ENCODE data around the gene NIF3L1. TPM values are rescaled to one million over a fixed set of nuclear protein-coding genes. Genes with fewer than 3 reads are reported as not detected.
A peak's percentile ranks its signal among the peaks of the same experiment; 100 is the strongest.
"Not testable (repeated sequence)": the region's sequence is repeated elsewhere in the genome, so short reads cannot be mapped to it uniquely, and the experiment has no call there.

The NIF3L1 gene
- total RNA-seq, 2 donors from 2014 or later: 40.0 to 44.9 TPM

DNA sequence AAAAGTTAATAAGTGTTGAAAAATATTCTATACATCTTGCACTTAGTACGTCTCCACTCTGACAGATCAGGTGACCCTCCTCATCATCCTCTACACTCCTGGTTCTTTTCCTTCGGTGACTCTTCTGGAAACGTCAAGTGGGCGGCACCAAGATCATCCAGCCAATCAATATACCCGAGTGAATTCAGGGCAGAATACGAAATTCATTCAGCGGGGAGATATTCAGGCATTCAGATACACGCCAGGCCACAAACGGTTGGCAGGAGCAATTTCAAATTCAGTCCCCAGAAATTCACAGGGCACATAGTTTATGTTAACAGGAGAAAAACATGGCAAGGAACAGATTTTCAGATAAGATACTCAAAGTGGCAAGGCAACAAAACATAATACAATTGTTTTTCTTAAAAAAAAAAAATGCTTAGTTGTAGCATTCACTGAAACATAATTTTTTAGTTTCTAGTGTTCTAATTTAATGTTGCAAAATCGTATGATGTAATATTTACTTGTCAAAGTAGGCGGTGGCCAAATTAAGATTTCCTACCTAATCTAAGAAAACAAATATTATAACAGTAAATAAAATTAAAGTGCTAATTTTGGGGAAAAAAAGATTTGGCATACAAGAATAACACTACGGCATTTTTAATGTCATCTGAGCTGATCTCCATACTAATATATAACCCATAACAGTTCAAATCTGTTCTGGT is 28.9 kb upstream of the NIF3L1 start:
- H3K27me3 Mint-ChIP-seq (ENCODE audit: low read depth): no peaks in the 10 kb centered on the region
- H3K9me3 Mint-ChIP-seq: no peaks in the 10 kb centered on the region
- peak overlapping the region; percentile 91 for H3K27ac Mint-ChIP-seq
- DNase-seq (peak in 1 of 2 donors; percentile 16), ATAC-seq (replicated peaks in 1 of 2) (no peak)
- H3K4me3 Mint-ChIP-seq: peak overlapping the region; percentile 84 to 93
- H3K36me3 Mint-ChIP-seq (ENCODE audit: insufficient read depth in 2 of 2): peaks cover 33 to 77% of the 10 kb centered on the region in 2 donors
- peaks cover 65% of the 10 kb centered on the region for H3K4me1 Mint-ChIP-seq (ENCODE audit: low read depth)

DNA sequence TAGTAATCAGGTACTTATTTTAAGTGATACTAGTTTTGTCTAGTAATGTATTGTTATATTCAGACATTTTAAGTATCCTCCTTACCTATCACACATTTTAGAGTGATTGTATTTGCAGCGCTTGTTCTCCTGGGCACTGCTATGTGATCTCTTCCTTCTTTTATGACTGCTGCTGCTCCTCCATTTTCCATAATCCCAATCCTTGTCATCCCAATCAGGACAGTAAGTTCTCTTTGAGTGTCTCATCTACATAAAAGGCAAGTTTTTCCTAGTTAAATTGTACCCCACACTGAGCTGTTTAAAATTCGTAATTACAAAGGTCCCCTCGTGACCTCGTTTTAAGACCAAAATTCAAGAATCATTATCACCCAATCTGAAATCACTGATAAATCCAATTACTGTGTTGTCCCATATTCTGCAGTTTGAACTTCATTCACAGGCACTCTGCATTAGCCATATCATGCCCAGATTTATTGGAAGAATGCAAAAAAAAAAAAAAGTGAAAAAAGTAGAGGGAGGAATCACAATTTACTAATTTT is 27.5 kb upstream of the NIF3L1 start:
- DNase-seq (no peak), ATAC-seq (replicated peaks in 1 of 2) (no peak)
- H3K27me3 Mint-ChIP-seq (ENCODE audit: low read depth): no peaks in the 10 kb centered on the region
- peaks cover 33 to 68% of the 10 kb centered on the region in 2 donors for H3K36me3 Mint-ChIP-seq (ENCODE audit: insufficient read depth in 2 of 2)
- no peaks in the 10 kb centered on the region for H3K9me3 Mint-ChIP-seq
- H3K4me3 Mint-ChIP-seq: peak overlapping the region; percentile 93
- peaks cover 63% of the 10 kb centered on the region for H3K4me1 Mint-ChIP-seq (ENCODE audit: low read depth)
- H3K27ac Mint-ChIP-seq: peak overlapping the region; percentile 96

DNA sequence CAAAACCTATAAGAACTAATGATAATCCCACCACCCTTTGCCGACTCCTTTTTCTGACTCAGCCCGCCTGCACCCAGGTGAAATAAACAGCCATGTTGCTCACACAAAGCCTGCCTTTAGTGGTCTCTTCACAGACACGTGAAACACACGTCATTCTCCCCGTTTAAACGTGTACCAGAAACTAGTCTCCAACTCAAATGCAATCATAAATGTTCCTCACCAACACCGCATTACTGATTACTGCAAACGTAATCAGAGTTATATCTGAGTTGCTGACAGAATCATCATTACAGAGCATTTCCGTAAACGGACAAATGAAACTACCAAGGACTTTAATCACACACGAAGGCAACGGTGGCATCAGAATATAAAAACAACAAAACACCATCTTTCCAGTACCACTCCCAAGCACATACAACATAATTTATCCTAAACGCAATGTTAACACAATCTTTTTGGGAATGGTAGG is 26.6 kb upstream of the NIF3L1 start:
- ATAC-seq (replicated peaks in 1 of 2) (peak; percentile 71), DNase-seq (peak; percentile 77 to 78)
- Mint-ChIP-seq H3K4me3 (peak overlapping the region; percentile 93), H3K27ac (peak overlapping the region; percentile 96), H3K36me3 (ENCODE audit: insufficient read depth in 2 of 2) (peaks cover 32 to 61% of the 10 kb centered on the region in 2 donors), H3K9me3 (no peaks in the 10 kb centered on the region), H3K4me1 (ENCODE audit: low read depth) (peaks cover 59% of the 10 kb centered on the region), H3K27me3 (ENCODE audit: low read depth) (no peaks in the 10 kb centered on the region)

DNA sequence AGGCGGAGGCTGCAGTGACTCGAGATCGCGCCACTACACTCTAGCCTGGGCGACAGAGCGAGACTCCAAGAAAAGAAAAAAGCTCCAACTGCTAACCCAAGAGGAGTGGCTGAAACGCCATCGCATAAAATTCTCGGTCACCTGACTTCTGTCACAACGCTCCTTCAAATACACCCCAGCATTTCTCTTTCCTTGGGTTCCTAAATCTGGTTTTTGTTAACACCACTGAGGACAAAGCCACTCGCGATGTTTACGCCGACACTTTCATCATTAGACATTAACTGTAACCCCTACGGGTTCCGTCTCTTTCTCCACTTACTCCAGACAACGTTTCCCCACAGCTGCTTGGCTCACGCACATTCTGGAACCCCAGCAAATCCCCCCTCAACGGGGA is 25.4 kb upstream of the NIF3L1 start:
- peak in 1 of 2 donors; percentile 31 for DNase-seq
- no peak for ATAC-seq (replicated peaks in 1 of 2)
- peaks cover 50% of the 10 kb centered on the region for H3K4me1 Mint-ChIP-seq (ENCODE audit: low read depth)
- no peaks in the 10 kb centered on the region for H3K27me3 Mint-ChIP-seq (ENCODE audit: low read depth)
- H3K4me3 Mint-ChIP-seq: peak overlapping the region; percentile 93
- peak overlapping the region; percentile 96 for H3K27ac Mint-ChIP-seq
- H3K36me3 Mint-ChIP-seq (ENCODE audit: insufficient read depth in 2 of 2): peaks cover 24 to 49% of the 10 kb centered on the region in 2 donors
- no peaks in the 10 kb centered on the region for H3K9me3 Mint-ChIP-seq

DNA sequence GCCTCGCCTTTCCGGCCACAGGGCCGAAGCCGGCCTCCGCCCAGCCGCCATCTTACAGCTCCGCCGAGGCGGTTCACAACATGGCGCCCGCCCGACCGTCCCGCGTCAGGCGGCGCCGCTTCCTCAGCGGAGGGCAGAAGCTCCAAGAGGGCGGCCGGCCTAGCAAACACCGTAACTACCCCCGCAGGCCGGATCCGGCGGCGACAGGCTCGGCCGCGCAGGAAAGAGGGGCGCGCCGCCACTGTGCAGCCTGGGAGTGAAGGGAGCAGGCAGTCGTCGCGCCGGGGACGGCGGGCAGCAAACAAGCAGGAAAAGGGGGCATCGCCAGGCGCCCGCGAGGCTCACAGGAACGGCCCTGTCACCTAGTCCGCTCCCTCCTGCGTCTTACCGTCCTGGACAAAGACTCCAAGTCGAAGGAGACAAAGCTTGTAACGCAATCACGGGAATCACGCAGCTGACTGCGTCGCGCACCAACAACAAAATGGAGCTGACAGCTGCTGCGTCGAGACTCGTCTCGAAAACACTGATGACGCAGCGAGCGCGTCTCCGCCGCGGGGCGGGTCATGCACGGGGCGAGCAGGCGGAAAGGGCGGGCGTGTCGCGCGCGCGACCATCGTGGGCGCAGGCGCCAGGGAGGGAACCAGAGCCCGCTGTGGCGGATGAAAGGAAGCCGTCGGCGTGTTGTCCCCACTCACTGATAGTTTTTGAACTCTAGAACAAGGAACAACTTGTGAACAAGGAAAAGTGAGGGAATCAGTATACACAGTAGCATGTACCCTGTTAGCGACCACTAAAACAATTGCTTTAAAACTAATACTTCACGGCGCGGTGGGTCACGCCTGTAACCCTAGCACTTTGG is 24.8 kb upstream of the NIF3L1 start, which contains the start of gene CLK1:
TSS of gene CLK1 (minus strand) at position 483 of the 859 bp plus-strand sequence. CDS start 2,796 bp downstream, outside the sequence.
- Mint-ChIP-seq H3K27ac (peak within 1 kb of the TSS; percentile 96), H3K4me1 (ENCODE audit: low read depth) (peaks cover 44% of the 10 kb centered on the region), H3K9me3 (no peaks in the 10 kb centered on the region), H3K27me3 (ENCODE audit: low read depth) (no peaks in the 10 kb centered on the region), H3K4me3 (peak within 1 kb of the TSS; percentile 93), H3K36me3 (ENCODE audit: insufficient read depth in 2 of 2) (peaks cover 24 to 44% of the 10 kb centered on the region in 2 donors)
- DNase-seq: peak; percentile 95
- ATAC-seq (replicated peaks in 1 of 2): peak; percentile 84 to 86

DNA sequence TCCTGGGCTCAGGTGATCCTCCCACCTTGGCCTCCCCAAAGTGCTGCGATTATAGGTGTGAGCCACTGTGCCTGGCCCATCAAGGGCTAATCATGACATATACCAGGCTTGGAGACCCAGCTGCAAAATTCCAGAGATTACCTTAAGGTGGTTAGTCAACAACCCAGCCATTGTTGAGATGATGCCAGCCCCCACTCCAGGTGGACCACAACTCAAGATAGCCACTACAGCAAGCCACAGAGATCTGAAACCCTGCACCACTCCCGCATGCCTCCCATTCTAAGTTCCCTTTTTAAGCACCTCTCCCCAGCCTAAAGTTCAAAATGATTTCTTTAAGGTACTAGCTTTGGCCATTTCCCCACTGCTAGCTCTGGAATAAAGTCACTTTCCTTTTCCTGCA is 20.2 kb upstream of the NIF3L1 start:
- H3K27ac Mint-ChIP-seq: no peak overlapping the region
- H3K27me3 Mint-ChIP-seq (ENCODE audit: low read depth): no peaks in the 10 kb centered on the region
- H3K4me1 Mint-ChIP-seq (ENCODE audit: low read depth): peaks cover 24% of the 10 kb centered on the region
- ATAC-seq (replicated peaks in 1 of 2) (no peak), DNase-seq (no peak)
- peaks cover under 1 to 10% of the 10 kb centered on the region in 2 donors for H3K36me3 Mint-ChIP-seq (ENCODE audit: insufficient read depth in 2 of 2)
- H3K9me3 Mint-ChIP-seq: no peaks in the 10 kb centered on the region
- H3K4me3 Mint-ChIP-seq: no peak overlapping the region

DNA sequence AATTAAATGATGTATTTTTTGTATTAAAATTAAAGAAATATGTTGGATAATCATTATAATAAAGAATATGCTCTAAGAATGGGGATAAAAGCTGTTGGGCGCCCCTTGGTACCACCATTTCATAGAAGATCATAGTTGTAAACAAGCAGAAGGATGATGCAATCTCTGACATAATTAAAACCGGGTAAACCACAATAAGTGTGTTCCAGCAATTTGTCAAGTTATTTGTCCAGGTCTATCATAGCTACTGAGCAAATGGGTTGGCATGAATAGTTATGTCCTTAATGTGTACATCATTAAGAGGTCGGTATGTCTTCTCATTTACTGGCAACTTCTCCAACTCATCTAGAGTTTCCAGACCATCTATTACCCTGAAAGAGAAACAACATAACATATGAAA is 18.0 kb upstream of the NIF3L1 start:
- Mint-ChIP-seq H3K9me3 (no peaks in the 10 kb centered on the region), H3K4me3 (peak overlapping the region in 1 of 2 donors; percentile 14), H3K4me1 (ENCODE audit: low read depth) (peaks cover 14% of the 10 kb centered on the region), H3K27me3 (ENCODE audit: low read depth) (no peaks in the 10 kb centered on the region), H3K27ac (peak overlapping the region; percentile 69), H3K36me3 (ENCODE audit: insufficient read depth in 2 of 2) (peaks cover 0 to 24% of the 10 kb centered on the region in 2 donors)
- DNase-seq (no peak), ATAC-seq (replicated peaks in 1 of 2) (peak in 1 of 2 donors; percentile 55)

DNA sequence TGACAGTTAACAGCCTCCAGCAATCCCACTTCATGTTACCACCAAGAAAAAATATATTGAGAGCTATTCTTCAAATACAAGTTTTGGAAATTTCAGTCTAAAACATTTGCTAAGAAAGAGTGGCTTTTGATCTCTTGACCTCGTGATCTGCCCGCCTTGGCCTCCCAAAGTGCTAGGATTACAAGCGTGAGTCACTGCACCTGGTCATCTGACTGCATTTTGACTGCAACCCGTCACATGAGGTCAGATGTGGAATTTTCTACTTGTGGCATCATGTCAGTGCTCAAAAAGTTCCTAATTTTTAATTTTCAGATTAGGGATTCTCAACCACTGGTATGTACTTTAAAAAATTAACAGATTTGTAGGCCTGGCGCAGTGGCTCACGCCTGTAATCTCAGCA is 15.6 kb upstream of the NIF3L1 start:
- Mint-ChIP-seq H3K27ac (no peak overlapping the region), H3K9me3 (no peaks in the 10 kb centered on the region), H3K4me3 (no peak overlapping the region), H3K27me3 (ENCODE audit: low read depth) (no peaks in the 10 kb centered on the region), H3K4me1 (ENCODE audit: low read depth) (peaks cover 10% of the 10 kb centered on the region), H3K36me3 (ENCODE audit: insufficient read depth in 2 of 2) (peaks cover 0 to 25% of the 10 kb centered on the region in 2 donors)
- DNase-seq: no peak
- ATAC-seq (replicated peaks in 1 of 2): no peak

DNA sequence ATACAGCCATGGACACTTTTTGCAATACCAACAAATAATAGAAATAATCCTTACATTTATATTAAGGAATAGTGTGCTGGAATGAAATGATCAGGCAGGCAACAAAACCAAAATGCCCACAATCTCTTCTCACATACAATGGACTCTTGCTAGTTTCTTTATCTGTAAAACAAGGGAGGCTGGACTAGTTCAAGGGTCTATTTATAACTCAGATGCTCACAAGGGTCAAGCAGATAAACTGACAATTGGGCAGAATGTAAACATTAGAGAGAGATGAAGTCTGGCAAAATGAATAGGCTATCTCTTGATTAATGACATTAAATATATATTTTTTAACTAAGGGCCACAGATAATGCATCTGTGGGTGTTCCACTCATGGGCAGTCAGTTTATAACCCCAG is 11.7 kb upstream of the NIF3L1 start:
- H3K27ac Mint-ChIP-seq: no peak overlapping the region
- no peaks in the 10 kb centered on the region for H3K27me3 Mint-ChIP-seq (ENCODE audit: low read depth)
- peaks cover 4 to 27% of the 10 kb centered on the region in 2 donors for H3K36me3 Mint-ChIP-seq (ENCODE audit: insufficient read depth in 2 of 2)
- ATAC-seq (replicated peaks in 1 of 2): no peak
- no peaks in the 10 kb centered on the region for H3K4me1 Mint-ChIP-seq (ENCODE audit: low read depth)
- no peak for DNase-seq
- H3K9me3 Mint-ChIP-seq: no peaks in the 10 kb centered on the region
- no peak overlapping the region for H3K4me3 Mint-ChIP-seq

DNA sequence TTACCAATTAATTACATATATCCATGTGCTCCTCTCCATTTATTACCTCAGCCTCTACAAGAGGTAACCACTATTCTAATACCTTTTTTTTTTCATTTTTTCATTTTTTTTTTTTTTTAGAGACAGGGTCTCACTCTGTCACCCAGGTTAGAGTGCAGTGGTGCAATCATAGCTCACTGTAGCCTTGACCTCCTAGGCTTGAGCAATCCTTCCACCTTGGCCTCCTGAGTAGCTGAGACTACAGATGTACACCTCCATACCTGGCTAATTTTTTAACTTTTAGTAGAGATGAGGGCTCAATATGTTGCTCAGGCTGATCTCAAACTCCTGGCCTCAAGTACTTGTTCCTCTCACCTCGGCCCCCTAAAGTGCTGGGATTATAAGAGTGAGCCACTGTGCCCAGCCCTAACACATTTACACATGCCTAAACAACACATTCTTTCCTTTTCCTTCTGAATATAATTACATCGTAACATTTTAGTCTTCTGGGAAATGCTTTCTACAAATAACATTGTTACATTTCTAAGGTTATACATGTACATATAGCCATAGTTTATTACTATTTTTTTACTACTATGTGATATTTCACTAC is 10.8 kb upstream of the NIF3L1 start:
- H3K9me3 Mint-ChIP-seq: no peaks in the 10 kb centered on the region
- H3K27ac Mint-ChIP-seq: peak overlapping the region; percentile 57
- DNase-seq: no peak
- H3K36me3 Mint-ChIP-seq (ENCODE audit: insufficient read depth in 2 of 2): peaks cover 8 to 34% of the 10 kb centered on the region in 2 donors
- peaks cover 7% of the 10 kb centered on the region for H3K4me1 Mint-ChIP-seq (ENCODE audit: low read depth)
- no peak for ATAC-seq (replicated peaks in 1 of 2)
- no peaks in the 10 kb centered on the region for H3K27me3 Mint-ChIP-seq (ENCODE audit: low read depth)
- no peak overlapping the region for H3K4me3 Mint-ChIP-seq

DNA sequence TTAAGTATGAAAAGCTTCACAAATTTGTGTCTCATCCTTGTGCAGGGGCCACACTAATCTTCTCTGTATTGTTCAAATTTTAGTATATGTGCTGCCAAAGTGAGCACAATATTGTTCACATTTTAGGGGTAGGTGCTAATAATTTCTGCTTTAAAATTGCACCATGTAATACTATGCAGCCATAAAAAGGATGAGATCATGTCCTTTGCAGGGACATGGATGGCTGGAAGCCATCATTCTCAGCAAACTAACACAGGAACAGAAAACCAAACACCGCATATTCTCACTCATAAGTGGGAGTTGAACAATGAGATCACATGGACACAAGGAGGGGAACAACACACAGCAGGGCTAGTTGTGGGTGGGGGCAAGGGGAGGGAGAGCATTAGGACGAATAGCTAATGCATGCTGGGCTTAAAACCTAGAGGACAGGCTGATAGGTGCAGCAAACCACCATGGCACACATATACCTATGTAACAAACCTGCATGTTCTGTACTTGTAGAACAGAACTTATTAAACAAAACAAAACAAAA is 7.4 kb upstream of the NIF3L1 start:
- ATAC-seq (replicated peaks in 1 of 2); DNase-seq; H3K9me3 Mint-ChIP-seq; H3K27me3 Mint-ChIP-seq (ENCODE audit: low read depth); H3K4me3 Mint-ChIP-seq; H3K27ac Mint-ChIP-seq: not testable (repeated sequence)
- peaks cover 18% of the 10 kb centered on the region for H3K4me1 Mint-ChIP-seq (ENCODE audit: low read depth)
- peaks cover 8 to 27% of the 10 kb centered on the region in 2 donors for H3K36me3 Mint-ChIP-seq (ENCODE audit: insufficient read depth in 2 of 2)

DNA sequence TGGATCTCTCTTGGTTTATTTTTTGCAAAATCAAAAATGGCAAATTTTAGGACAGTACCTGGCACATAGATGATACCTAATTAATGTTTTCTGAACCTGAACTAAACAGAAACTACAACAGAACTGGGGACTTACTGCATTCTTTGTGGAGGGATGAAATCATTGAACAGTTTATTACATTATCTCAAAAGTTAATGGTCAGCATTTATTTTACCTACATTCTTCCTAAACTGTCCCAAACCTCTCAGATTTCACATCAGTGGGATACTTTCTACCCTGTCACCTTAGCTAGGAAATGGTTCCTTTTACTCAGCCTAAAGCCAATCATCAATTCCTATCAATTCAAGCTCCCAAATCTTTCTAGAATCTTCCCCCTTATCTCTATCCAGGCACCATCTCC is 10.3 kb downstream of the NIF3L1 start:
- peaks cover 5 to 34% of the 10 kb centered on the region in 2 donors for H3K36me3 Mint-ChIP-seq (ENCODE audit: insufficient read depth in 2 of 2)
- ATAC-seq (replicated peaks in 1 of 2) (no peak), DNase-seq (no peak)
- H3K4me3 Mint-ChIP-seq: no peak overlapping the region
- peaks cover 17% of the 10 kb centered on the region for H3K4me1 Mint-ChIP-seq (ENCODE audit: low read depth)
- no peaks in the 10 kb centered on the region for H3K9me3 Mint-ChIP-seq
- peak overlapping the region; percentile 29 for H3K27ac Mint-ChIP-seq
- H3K27me3 Mint-ChIP-seq (ENCODE audit: low read depth): no peaks in the 10 kb centered on the region
